Hematopoietic multipotent progenitor cell treated with erythropoietin and hydrocortisone succinate and interleukin-3 and kit ligand, for 17 days (in vitro differentiated cells): ENCODE measurements around the gene TLN1.

ENCODE experiments used
- DNase-seq: peaks from one replicate; pipeline ENCODE4 v3.0.0-alpha.2; 2015; ENCODE audit warnings: low spot score

Gene TLN1

DNA sequence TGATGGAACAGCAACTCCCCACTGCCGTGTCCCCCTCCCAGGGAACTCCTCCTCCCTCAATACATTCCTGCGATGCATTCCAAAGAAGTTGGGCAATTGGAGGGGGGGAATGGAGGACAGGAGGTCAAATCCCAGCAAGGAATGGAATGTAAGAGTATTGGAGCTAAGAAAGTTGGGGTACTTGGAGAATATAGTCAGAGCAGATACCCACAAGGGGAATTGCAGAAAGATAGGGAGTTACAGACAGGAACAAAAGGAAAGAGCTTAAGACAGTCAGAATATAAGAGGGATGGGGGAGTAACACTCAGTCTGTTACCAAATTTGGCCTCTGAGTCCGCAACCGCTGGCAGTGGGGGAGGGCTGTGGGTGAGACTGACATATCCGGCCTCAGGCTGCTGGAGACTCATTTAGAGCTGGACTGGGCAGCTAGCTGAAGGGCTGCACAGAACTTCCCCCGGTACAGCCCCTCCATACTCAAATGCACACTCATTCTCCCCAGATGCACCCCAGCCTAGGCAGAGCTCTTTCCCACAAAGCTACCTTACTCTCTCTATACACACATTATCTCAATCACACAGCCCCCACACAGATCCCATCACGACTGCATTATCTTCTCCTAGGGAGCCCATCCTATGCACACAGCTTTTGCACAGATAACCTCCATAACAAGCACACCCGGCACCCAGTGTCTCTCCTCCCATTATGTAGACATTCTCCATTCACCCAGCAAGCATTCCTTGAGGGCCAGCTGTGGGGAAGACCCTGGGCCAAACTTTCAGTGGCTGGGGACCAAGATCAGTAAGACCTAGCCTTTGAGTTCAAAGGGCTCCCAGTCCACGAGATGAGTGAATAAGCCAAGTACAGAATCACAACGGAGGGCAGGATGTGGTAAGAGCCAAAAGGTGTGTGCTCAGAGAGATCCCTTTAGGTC lies 3.7 kb downstream of the TLN1 start:
- DNase-seq: peak; percentile 42

DNA sequence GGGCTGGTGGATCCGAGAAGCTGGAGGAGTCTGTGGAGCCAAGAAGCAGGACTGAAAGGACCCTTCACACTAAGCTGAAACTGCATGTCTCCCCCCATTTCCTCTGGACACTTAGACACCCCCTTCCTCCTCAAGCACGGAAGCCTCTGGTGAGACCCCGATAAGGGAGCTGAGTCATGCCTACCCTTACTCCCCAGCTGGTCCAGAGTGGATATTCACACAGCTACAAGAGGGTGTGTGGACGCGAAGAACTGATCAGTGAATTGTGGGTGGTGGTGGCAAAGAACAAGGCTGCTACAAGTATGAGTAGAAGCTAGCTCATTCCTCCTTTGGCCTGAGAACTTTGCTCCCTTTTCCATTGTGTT lies 4.3 kb downstream of the TLN1 start:
- DNase-seq: peak; percentile 28

DNA sequence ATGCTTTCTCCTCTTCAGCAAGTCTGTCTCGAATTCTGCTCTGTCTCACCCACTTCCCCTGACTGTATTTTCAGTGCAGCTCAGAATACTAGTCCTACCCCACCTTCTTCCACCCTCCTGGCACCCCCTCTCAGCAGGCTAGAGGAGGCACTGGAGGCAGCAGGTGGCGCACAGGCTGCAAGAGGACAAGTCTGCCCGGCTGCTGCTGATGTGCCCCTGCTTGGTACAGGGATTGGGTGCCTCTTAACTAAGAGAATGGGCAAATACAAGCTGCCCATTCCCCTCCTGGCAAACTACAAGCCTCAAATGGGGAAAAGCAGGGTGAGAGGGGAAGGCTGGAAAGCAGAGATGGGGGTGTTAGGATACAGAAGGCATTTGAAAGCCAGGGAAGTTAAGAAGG lies 5.1 kb downstream of the TLN1 start:
- peak; percentile 58 for DNase-seq

DNA sequence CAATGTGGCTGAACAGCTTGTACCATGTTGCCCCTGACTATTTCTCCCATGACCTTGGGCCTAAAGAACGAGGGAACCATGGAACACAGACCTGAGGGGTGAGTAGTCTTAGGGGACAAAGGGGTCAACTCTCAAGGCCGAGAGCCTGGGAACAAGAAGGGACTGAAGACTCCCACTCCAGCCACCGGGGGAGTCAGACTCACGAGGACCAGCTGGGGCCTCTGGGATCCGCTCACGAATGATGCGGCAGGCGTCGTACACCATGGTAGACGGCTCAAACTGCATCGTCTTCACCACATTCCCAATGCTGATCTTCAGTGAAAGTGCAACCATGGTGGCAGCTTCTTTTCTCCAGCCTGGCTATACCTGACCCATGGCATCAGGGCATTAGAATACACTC lies 6.6 kb downstream of the TLN1 start:
- DNase-seq: no peak

DNA sequence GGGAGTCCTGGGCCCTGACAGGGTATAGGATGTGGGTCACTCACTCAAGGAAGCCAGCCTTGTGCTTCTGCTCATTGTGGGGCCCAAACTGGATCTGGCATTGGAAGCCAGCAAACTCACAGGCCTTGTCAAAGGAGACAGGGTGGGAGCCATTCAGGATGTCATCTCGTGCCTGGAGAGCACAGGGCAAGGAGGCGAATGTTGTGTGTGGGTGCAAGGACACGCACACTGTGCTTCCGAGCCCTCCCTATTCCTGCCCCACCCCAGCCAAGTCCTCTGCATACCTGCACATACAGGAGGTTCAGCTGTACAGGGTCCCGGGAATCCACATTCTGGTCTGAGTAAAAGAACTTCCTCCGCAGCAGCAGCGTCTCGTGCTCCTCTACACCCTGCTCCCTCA lies 8.1 kb downstream of the TLN1 start:
- no peak for DNase-seq

DNA sequence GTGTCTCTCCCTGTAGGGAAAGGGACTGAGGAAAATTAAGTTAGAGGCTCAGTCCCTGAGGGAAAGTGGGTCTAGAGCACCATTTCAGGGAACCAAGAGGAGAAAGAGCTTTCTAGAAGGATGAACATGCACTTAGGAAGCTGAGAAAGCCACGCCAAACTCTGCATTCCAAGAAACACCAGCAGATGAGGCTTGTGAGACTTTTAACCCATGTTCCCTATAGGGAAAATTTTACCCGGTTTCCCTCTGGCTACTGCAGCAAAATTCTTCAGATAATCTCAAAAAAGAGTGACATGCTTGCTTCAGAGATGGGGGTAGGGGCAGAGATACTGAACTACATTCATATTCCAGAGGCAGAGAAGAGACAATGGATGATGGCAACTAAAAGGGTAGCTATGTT lies 8.6 kb downstream of the TLN1 start:
- no peak for DNase-seq

DNA sequence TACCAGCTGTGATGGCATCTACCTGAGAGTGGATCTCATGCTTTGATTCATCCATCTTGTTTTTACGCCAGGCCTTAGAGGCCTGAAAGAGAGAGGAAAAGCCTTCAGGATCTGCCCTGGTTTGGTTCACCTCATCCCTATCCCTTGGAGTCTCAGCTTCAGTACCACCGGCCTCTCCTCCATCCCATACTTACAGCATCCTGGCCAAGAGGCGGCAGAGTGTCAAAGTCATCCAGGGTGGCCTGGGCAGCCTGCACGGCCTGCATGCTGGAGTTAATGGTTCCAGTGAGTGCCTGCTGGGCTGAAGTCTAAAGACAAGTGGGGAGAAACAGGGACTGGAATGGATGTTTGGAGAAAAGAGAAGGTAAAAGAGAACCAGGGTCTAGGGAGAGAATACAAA lies 12.4 kb downstream of the TLN1 start:
- DNase-seq: no peak

DNA sequence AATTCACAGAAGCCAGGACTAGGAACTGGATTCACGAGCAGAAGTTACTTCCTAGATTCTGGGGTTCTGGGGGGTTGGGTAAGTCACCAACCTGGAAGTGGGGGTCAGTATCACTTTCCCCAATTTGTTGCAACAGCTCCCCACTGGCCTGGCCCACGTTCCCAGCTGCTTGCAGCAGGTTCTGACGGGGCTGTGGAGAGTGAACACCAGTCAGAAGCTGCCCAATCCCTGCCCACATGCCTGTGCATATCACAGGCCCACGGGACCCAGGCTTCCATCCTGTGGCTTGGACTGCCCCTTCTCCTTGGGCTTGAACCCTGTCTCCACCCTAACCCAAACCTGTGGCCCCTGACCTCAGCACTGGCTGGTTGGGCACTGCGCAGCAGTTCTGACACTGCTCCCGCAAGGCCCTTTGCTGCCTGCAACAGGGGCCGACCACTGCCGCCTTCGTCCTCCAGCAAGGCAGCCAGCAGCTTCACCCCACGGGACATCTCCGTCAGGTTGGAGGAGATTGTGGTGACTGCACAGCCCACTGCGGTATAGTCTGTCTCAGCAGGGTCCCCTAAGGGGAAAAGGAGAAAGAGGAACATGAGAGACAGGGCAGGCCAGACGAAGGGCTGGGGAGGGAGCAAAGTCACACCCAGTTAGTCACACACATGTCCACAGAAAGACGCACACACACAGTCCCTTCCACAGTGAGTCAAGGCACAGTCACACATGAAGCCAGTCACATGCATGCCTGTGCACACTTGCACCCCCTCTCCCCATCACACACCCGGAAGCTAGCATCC lies 13.1 kb downstream of the TLN1 start:
- no peak for DNase-seq

DNA sequence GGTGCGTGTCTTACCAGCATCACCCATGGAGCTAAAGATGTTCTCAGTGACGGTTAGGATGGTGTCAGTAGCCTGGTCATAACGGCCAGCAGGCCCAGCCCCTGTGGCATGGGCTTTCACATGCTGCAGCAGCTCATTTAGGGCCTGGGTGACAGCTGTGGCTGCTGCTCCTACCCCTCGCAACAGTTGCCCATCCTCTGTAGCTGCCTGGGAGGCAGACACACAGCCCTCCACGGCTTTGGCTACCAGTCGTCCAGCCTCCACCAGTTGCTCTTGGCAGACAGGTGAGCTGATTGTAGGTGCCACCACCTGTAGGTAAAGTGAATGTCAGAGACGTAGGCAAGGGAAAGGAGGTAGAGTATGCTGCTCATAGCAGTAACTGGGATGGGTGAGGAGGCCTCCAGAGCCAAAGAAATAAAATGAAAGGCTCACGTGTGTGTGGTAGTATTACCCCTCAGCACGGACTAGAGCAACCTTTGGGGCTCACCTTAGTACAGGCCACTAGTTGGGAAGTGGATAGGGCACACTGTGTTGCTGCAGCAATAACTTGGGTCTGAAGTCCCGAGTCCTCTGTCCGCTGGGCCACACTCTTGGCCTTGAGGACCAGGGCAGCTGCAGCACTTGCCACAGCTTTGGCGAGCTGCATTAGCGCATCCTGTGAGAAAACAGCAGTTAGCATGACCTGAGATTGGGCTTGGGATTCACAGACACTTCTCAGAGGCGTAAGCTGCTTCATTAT lies 14.7 kb downstream of the TLN1 start:
- no peak for DNase-seq

DNA sequence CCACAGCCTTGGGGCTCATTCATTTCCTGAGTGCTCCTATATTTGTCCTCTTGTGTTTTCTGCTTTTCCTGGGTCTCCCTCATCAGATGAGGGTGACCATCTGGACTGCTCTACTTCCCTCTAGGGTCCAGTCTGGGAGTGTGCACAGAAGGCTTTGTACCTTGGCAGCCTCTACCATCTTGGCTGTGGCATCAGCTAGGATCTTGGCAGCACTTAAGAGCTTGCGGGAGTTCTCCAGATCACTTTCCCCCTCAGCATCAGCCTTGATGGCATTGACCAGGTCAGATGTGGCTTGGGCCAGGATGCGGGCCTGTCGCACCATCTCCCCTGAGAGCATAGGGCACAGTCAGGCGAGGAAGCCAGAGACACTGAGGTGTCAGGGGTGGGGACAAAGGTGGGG lies 15.8 kb downstream of the TLN1 start:
- no peak for DNase-seq

DNA sequence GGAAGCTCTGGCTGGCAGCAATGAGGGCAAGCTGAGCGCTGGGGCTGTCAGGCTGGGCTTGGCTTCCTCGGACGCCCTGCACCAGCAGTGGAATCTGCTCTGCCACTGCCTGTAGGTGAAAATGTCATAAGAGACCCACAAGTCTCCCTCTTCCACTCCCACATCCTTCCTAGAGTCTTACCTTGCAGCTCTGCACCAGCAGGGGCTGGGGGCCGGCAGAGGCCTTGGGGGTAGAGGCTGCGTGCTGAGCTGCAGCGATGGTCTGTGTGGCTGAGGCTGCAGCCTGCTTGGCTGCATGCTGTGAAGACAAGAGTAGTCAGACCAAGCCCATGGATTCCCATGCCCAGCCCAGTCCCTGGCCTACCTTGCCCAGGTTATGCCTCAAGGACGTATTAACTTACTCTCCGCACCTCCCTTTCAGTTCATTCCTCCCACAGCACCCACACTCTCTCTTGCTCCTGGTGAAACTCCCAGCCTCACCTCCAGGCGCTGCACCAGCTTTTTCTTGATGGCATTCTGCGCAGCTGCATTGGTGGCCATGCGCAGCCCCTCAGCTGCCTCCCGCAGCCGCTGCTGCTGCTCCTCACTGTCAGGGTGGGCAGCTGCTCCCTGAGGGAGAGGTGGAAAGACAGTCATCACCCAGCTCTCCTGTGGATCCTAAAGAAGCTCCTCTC lies 17.3 kb downstream of the TLN1 start:
- no peak for DNase-seq

DNA sequence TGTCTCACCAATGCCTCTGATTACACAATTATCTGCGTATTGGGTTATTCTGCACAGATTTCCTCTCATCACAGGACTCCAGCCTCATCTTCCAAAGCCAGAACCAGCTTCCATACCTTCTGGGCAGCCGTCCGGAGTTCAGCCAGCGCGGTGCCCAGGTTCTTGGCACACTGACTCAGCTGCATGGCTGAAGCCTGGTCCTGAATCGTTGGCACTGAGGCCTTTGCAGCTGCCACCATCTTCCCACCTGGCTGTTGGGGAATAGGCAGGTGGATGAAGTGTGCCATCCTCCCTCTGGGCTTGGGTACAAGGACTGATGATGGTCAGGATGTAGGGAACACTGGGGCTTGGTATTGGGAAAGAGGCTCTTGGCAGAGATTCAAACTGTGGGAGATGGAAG lies 17.9 kb downstream of the TLN1 start:
- no peak for DNase-seq

DNA sequence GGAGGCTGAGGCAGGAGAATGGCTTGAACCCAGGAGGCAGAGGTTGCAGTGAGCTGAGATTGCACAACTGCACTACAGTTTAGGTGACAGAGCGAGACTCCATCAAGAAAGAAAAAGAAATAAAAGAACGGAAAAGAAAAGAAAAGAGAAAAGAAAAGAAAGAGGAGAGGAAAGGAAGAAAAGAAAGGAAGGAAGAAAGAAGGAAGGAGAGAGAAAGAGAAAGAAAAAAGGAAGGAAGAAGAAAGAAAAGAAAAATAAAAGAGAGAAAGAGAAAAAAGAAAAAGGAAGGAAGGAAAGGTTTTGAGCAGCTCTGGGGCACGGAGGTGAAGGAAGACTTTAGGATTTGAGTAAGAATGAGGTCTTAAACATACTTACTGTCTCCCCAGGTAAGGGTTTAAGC lies 18.4 kb downstream of the TLN1 start:
- no peak for DNase-seq

DNA sequence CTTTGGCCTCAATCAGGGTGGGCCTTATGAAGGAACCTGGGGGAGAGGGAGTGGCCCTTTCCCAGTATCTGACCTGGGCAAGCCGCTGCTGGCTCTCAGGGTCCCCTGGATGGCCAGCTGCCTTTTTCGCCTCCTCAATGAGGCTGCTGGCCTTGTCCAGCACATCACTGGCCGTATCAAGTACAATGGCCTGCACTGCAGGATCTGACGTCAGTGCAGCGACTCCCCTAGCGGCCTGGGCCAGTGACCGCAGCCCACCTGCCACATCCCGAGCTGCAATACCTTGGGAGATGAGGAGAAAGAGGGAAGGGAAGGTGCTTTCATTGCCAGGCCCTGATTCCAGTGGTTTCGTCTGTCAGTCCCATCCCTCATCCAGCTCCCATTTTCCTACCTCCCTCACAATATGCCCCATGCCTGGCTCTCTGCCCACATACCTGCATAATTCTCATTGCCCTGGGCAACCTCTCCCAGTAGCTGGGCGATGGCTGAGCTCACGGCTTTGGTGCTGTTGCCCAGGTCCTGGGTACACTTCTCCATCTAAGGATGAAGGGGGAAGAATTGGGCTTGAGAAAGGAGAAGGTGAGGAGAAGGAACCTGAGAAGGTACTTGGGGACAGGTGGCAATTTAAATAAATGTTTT lies 19.1 kb downstream of the TLN1 start:
- no peak for DNase-seq

DNA sequence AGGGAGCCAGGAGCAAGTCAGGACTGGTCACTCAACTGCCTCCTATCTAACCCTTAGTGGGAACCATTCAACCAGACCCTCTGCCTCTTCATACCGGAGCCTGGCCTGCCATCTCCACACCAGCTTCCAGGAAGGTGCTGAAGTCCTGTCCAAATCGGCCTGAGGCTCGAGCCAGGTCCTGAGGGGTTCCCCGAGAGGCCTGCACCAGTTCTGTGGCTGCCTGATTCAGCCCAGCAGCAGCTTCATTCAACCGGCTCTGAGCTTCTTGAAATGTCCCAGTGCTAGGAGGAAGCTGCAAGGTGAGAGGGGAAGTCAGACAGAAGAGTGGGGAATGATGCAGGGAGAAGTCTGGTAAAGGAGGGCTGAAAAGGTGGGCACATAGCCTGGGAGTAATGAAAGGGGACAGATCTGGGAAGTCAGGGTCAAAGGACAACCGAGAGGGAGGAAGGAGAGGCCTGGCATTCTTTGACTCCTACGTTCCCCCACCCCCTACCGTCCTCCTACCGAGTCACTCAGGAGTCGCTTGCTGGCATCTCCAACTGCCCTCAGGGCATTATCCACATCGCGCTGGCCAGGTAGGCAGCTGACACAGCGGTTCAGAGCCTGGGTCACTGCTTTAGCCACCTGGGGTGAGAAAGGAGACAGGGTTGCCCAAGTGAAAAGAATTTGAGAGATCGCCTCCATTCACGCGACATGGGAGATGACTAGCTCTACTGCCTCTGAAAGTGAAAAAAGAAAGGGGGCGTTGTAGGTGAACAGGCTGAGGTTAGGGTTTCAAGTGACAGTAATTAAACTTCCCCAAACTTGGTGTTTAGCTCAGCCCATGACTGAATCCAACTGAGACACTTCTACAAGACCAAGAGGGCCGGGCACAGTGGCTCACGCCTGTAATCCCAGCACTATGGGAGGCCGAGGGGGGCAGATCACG lies 20.2 kb downstream of the TLN1 start:
- DNase-seq: no peak

DNA sequence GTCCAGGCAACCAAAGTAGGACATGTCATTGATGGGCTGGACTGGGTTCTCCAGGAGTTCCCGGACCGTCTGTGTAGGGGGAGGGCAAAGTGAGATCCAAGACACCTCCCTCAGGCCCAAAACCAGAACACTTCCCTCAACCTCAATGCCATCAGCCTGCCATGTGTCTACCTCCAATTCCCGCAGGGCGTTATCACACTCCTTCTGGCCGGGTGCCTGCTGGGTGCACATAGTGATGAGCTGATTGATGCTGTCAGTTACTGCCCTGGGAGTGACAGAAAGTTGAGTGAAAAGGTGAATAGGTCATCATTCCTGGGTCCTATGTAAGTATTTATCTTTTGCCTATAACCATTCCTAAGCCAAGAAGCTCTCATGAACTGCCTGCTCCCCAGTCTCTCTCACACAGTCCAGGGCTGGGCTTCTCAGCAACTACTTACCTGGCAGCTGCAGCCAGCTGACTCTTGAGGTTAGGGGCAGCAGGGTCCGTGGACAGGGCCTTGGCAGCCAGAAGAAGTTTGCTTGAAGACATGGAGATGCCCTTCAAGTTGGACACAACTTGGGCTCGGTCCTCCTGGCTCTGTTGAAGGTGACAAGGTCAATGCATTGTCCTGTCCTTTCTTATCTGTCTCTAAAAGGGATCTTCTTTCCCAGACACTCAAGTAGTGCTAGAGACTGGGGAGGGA lies 21.0 kb downstream of the TLN1 start:
- DNase-seq: no peak

DNA sequence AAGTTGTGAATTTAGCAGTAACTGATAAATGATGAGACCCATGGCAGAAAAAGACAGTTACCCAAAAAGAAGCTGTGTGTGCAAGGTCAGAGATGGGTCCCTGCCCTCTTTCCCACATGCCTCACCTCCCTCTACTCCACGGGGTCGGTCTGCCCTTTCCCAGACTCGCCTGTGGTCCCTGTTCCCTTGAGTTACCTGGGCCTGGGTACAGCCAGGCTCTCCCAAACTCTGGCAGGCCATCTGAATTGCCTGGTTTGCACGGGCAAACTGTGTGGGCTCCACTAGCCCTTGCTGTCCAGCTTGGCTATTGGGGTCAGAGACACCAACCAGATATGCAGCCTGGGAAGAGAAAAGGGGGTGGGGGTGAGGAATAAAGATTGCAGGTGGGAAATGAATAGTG lies 23.8 kb downstream of the TLN1 start:
- DNase-seq: no peak

DNA sequence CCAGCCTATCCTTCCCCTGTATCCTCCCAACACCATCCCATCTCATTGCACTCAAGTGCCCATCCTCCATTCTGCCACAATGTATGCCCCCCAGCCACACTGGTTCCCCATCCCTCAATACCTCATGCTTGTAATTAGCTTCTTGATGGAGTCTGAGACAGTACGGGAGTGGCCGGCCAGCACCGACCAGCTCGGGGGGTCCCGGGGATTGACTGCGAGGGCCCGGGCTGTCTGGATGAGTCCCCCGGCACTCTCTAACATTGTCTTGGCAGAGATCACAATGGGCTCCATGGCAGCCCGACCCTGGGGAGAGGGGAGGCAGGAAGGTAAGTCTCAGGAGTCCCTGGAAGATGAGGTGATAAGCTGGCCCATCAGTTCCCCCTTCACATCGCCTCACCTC lies 25.0 kb downstream of the TLN1 start:
- no peak for DNase-seq

DNA sequence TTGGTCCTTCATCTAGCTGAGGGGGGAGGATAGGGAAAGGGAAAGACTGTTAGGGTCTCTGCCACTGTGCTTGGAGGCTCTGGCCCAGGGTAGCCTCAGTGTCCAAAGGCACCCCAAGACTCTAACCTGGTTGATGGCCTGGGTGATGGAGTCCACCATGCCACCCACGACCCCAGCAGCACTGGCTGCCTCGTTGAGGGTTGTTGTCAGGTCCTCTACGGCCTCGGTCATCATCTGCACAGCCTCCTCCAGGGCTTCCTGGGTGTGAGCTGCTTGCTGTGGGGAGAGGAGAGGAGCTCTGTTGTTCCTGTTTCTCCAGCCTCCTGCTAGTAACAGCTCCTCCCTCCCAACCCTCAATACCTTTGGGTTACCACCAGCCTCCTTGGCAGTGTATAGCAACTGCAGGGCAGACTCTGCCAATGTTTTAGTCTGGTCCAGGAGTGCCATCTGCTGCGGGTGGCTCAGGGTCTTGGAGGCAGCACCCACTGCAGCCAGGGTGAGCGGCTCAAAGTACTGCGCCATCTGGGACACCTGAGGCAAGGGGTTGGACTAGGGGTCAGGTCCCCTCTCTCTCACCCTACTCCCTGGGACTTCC lies 26.1 kb downstream of the TLN1 start:
- DNase-seq: no peak

DNA sequence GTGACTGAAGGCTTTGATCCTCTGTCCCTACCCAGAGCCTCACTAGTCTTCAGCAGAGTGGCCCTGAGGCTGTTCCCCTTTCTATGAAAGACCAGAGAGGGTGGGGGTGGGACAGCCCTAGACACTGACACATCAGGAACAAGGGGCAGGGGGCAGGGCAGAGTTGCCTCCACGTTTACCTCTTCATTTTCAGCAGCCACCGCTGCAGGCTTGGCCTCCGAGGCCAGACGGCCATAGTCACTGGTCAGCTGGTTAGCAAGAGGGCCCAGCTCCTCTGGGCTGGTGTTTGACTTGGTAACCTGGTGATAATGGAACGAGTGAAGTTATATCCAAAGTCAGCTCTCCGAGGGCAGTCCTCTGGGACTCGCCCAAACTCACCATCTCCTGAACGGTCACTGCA lies 26.6 kb downstream of the TLN1 start:
- DNase-seq: no peak
